MV-4-11 (cell line): Measurements from ENCODE around the gene OIT3.
"Not testable (repeated sequence)": the region's sequence is repeated elsewhere in the genome, so short reads cannot be mapped to it uniquely, and the experiment has no call there.

ENCODE experiments used
- DNase-seq: peaks from one replicate; lab custom pipeline; 2025; lab: John Stamatoyannopoulos, UW

Gene OIT3

GRCh38 chr10:72903941-72904446 is 10.5 kb downstream of the OIT3 start:
- not testable (repeated sequence) for DNase-seq

GRCh38 chr10:72904806-72905205 is 11.3 kb downstream of the OIT3 start:
- peak; percentile 63 for DNase-seq

- peak; percentile 38 for DNase-seq
Measured at GRCh38 chr10:72906446-72906845, 12.9 kb downstream of the OIT3 start.

- no peak for DNase-seq
Measured at GRCh38 chr10:72910705-72911104, 17.2 kb downstream of the OIT3 start.

- no peak for DNase-seq
Measured at GRCh38 chr10:72911758-72912157, 18.2 kb downstream of the OIT3 start.

- no peak for DNase-seq
Measured at GRCh38 chr10:72912736-72913135, 19.2 kb downstream of the OIT3 start.

GRCh38 chr10:72913287-72913686 is 19.7 kb downstream of the OIT3 start:
- no peak for DNase-seq

- not testable (repeated sequence) for DNase-seq
Measured at GRCh38 chr10:72917201-72917600, 23.7 kb downstream of the OIT3 start.

GRCh38 chr10:72917803-72918332 is 24.3 kb downstream of the OIT3 start:
- peak; percentile 53 for DNase-seq

- DNase-seq: no peak
Measured at GRCh38 chr10:72918352-72918751, 24.8 kb downstream of the OIT3 start.

GRCh38 chr10:72921147-72921683 is 27.7 kb downstream of the OIT3 start:
- not testable (repeated sequence) for DNase-seq

GRCh38 chr10:72924351-72924750 is 30.8 kb downstream of the OIT3 start:
- no peak for DNase-seq

GRCh38 chr10:72925951-72926465 is 32.5 kb downstream of the OIT3 start:
- no peak for DNase-seq

GRCh38 chr10:72927485-72927884 is 33.9 kb downstream of the OIT3 start:
- DNase-seq: no peak

- DNase-seq: no peak
Measured at GRCh38 chr10:72928798-72929197, 35.3 kb downstream of the OIT3 start.

GRCh38 chr10:72930276-72930675 is 36.7 kb downstream of the OIT3 start:
- DNase-seq: no peak

GRCh38 chr10:72932259-72933015 is 38.9 kb downstream of the OIT3 start:
- peak; percentile 32 for DNase-seq

GRCh38 chr10:72935361-72935760 is 41.8 kb downstream of the OIT3 start:
- peak; percentile 52 for DNase-seq

- no peak for DNase-seq
Measured at GRCh38 chr10:72943498-72944234, 50.1 kb downstream of the OIT3 start.

- DNase-seq: no peak
Measured at GRCh38 chr10:72946963-72947362, 53.4 kb downstream of the OIT3 start.

GRCh38 chr10:72948762-72949161 is 55.2 kb downstream of the OIT3 start:
- no peak for DNase-seq

- no peak for DNase-seq
Measured at GRCh38 chr10:72951760-72952159, 58.2 kb downstream of the OIT3 start.
